Testis (tissue), 3 donors: ENCODE measurements around the gene MARCHF3. TPM values are rescaled to one million over a fixed set of nuclear protein-coding genes. Genes with fewer than 3 reads are reported as not detected.

ENCODE experiments used
- DNase-seq: peaks from one replicate; pipeline ENCODE4 v3.0.0-alpha.2; 2019
- H3K27ac ChIP-seq, 2 donors: fragments of 200-600 bp; sonication (generic); one replicate each; pipeline ENCODE4 v1.5.1; 2019
- H3K27me3 ChIP-seq: fragments of 200-600 bp; sonication (generic); one replicate; pipeline ENCODE4 v1.5.1; 2019
- H3K36me3 ChIP-seq: fragments of 200-600 bp; sonication (generic); one replicate; pipeline ENCODE4 v1.5.1; 2017; ENCODE audit warnings: low read depth; ENCODE audit errors: missing control alignments
- H3K4me1 ChIP-seq: fragments of 200-600 bp; sonication (generic); one replicate; pipeline ENCODE4 v1.5.1; 2019
- H3K4me3 ChIP-seq, 2 donors: fragments of 200-600 bp; sonication (generic); one replicate each; pipeline ENCODE4 v1.5.1; 2017 to 2019
- H3K9me3 ChIP-seq: fragments of 200-600 bp; sonication (generic); one replicate; pipeline ENCODE4 v1.5.1; 2017
- POLR2A ChIP-seq: fragments of 450-650 bp; IDR thresholded peaks from one replicate; pipeline ENCODE4 v1.6.1; 2017; ENCODE audit warnings: antibody characterized with exemption, mild to moderate bottlenecking, moderate library complexity
- WGBS, 2 donors: methylation state at CpG; one replicate each; pipeline ENCODE4 v1.1.5; 2018; 5-methylcytosine and 5-hydroxymethylcytosine counted together
- intact Hi-C: fragments of 100-400 bp; cut with DNase I; formaldehyde crosslinking; loops from one replicate; pipeline ENCODE4 v1.15.1; 2023; ENCODE audit warnings: low total_unique reads
- polyA plus RNA-seq: library from polyadenylated mRNA; stranded (reverse); fragments of 350-450 nt; fragmentation: Illumina TruSeq; extraction: RNeasy Lipid Tissue Mini Kit (QIAGEN cat#74804); gene quantifications from one replicate; pipeline ENCODE4 v1.2.3, GENCODE V29; 2014; ENCODE audit warnings: low read depth, low replicate concordance; ENCODE audit not compliant: insufficient read depth
- total RNA-seq, 2 donors: library from RNA; depleted of rRNA; stranded (reverse); fragments of >200 nt; gene quantifications; one replicate each; pipeline ENCODE4 v1.2.3, GENCODE V29; 2016
- TF ChIP-seq, protein P1 (sequence below), 3 experiments: fragments of 450-650 bp in 2 of 3; fragments of 200-600 bp in 1 of 3; sonication (generic) in 1 of 3; IDR thresholded peaks; one replicate each; pipeline ENCODE4 v1.5.1; 2016 to 2019; ENCODE audit warnings: antibody characterized with exemption in 3 of 3, mild to moderate bottlenecking in 2 of 3, moderate library complexity in 1 of 3

The MARCHF3 gene
- total and polyA plus RNA-seq, 3 donors from 2014 or later: 34.0 to 81.9 (median 38.8) TPM

- Histone ChIP-seq H3K9me3 (no peaks in the 10 kb centered on the region), H3K4me3 (no peak overlapping the region), H3K4me1 (no peaks in the 10 kb centered on the region), H3K36me3 (no peaks in the 10 kb centered on the region), H3K27me3 (no peaks in the 10 kb centered on the region), H3K27ac (no peak overlapping the region)
- intact Hi-C loops: no loop called here
- TF ChIP-seq POLR2A: no peak
- TF ChIP-seq, protein P1, sequence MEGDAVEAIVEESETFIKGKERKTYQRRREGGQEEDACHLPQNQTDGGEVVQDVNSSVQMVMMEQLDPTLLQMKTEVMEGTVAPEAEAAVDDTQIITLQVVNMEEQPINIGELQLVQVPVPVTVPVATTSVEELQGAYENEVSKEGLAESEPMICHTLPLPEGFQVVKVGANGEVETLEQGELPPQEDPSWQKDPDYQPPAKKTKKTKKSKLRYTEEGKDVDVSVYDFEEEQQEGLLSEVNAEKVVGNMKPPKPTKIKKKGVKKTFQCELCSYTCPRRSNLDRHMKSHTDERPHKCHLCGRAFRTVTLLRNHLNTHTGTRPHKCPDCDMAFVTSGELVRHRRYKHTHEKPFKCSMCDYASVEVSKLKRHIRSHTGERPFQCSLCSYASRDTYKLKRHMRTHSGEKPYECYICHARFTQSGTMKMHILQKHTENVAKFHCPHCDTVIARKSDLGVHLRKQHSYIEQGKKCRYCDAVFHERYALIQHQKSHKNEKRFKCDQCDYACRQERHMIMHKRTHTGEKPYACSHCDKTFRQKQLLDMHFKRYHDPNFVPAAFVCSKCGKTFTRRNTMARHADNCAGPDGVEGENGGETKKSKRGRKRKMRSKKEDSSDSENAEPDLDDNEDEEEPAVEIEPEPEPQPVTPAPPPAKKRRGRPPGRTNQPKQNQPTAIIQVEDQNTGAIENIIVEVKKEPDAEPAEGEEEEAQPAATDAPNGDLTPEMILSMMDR (IDR thresholded peaks at IDR 0.05): peak; percentile 19 to 27 (median 26)
- DNase-seq: no peak
- WGBS, 2 donors: 64 to 70% methylated on average over 7 of the region's 7 CpGs
Observed at GRCh38 chr5:126837906-126838539, 192.3 kb downstream of the MARCHF3 start.

GRCh38 chr5:126837242-126837641 is 193.1 kb downstream of the MARCHF3 start:
- H3K4me3 ChIP-seq: no peak overlapping the region
- no peak for TF ChIP-seq POLR2A
- TF ChIP-seq, protein P1 (IDR thresholded peaks at IDR 0.05): no peak
- 92% methylated on average over 4 of the region's 4 CpGs for WGBS, 2 donors
- no peaks in the 10 kb centered on the region for H3K9me3 ChIP-seq
- H3K36me3 ChIP-seq: no peaks in the 10 kb centered on the region
- no peak for DNase-seq
- no peaks in the 10 kb centered on the region for H3K27me3 ChIP-seq
- H3K27ac ChIP-seq: no peak overlapping the region
- H3K4me1 ChIP-seq: no peaks in the 10 kb centered on the region
- intact Hi-C loops: no loop called here

GRCh38 chr5:126836778-126837177 is 193.6 kb downstream of the MARCHF3 start:
- H3K36me3 ChIP-seq: no peaks in the 10 kb centered on the region
- TF ChIP-seq POLR2A: no peak
- TF ChIP-seq, protein P1 (IDR thresholded peaks at IDR 0.05): no peak
- no peaks in the 10 kb centered on the region for H3K4me1 ChIP-seq
- H3K9me3 ChIP-seq: no peaks in the 10 kb centered on the region
- no peaks in the 10 kb centered on the region for H3K27me3 ChIP-seq
- WGBS, 2 donors: 80 to 87% methylated on average over 2 of the region's 2 CpGs
- DNase-seq: no peak
- H3K27ac ChIP-seq: no peak overlapping the region
- intact Hi-C loops: no loop called here
- H3K4me3 ChIP-seq: no peak overlapping the region

GRCh38 chr5:126831156-126831555 is 199.2 kb downstream of the MARCHF3 start:
- Histone ChIP-seq H3K27ac (no peak overlapping the region), H3K9me3 (no peaks in the 10 kb centered on the region), H3K4me3 (no peak overlapping the region), H3K27me3 (no peaks in the 10 kb centered on the region), H3K36me3 (no peaks in the 10 kb centered on the region), H3K4me1 (no peaks in the 10 kb centered on the region)
- intact Hi-C loops: no loop called here
- WGBS, 2 donors: 79% methylated on average over 1 of the region's 1 CpG
- TF ChIP-seq, protein P1 (IDR thresholded peaks at IDR 0.05): no peak
- no peak for TF ChIP-seq POLR2A
- DNase-seq: no peak

GRCh38 chr5:126830061-126830460 is 200.3 kb downstream of the MARCHF3 start:
- Histone ChIP-seq H3K36me3 (no peaks in the 10 kb centered on the region), H3K27me3 (no peaks in the 10 kb centered on the region), H3K27ac (no peak overlapping the region), H3K4me1 (no peaks in the 10 kb centered on the region), H3K4me3 (no peak overlapping the region), H3K9me3 (no peaks in the 10 kb centered on the region)
- 94 to 96% methylated on average over 5 of the region's 5 CpGs for WGBS, 2 donors
- intact Hi-C loops: no loop called here
- no peak for DNase-seq
- TF ChIP-seq, protein P1 (IDR thresholded peaks at IDR 0.05): no peak
- no peak for TF ChIP-seq POLR2A
